Pericardium fibroblast (primary cell): ENCODE results near the gene FAM228B. TPM values are rescaled to one million over a fixed set of nuclear protein-coding genes. Genes with fewer than 3 reads are reported as not detected.

Experiments used
- total RNA-seq: library from RNA; depleted of rRNA; stranded (reverse); fragments of >200 nt; gene quantifications from 2 replicates; pipeline ENCODE4 v1.2.3, GENCODE V29; 2015

The FAM228B gene
- total RNA-seq: 2.8 and 12.3 TPM in 2 replicates

GRCh38 chr2:24123195-24123921, at the start of gene FAM228B, which contains the start of gene PFN4:
Gene FAM228B, plus strand, starts transcription at chr2:24123469. Its CDS starts 893 bp downstream, at chr2:24124362.
Gene PFN4, minus strand, starts transcription at chr2:24123334. Its CDS starts 799 bp downstream, at chr2:24122535.

GRCh38 chr2:24075915-24076848, 47.1 kb upstream of the FAM228B start, which contains the start of gene SF3B6:
Gene SF3B6, minus strand, starts transcription at chr2:24076326. Its CDS starts 97 bp downstream, at chr2:24076229.

GRCh38 chr2:24084386-24085199, 38.7 kb upstream of the FAM228B start, which contains the start of gene TP53I3:
Gene TP53I3, minus strand, starts transcription at chr2:24084834. Its CDS starts 508 bp downstream, at chr2:24084326.

GRCh38 chr2:24174851-24175277, 51.6 kb downstream of the FAM228B start, which contains the start of gene FAM228A:
Gene FAM228A, plus strand, starts transcription at chr2:24175053. Its CDS starts 428 bp downstream, at chr2:24175481.

Other genes starting within 250 kb of the FAM228B start
- 3.4 and 4.3 TPM in 2 replicates for gene ATAD2B, start 196.3 kb upstream of the FAM228B start, total RNA-seq
- gene UBXN2A, start 183.0 kb upstream of the FAM228B start, total RNA-seq: 9.6 and 13.5 TPM in 2 replicates
- 0.60 TPM in 1 of 2 replicates, not detected in the other for gene MFSD2B, start 113.4 kb upstream of the FAM228B start, total RNA-seq
- gene WDCP, start 76.1 kb upstream of the FAM228B start, total RNA-seq: 3.9 and 4.6 TPM in 2 replicates
- 4.8 and 9.5 TPM in 2 replicates for gene FKBP1B, start 73.7 kb upstream of the FAM228B start, total RNA-seq
- 126 and 127 TPM in 2 replicates for gene SF3B6, start 47.1 kb upstream of the FAM228B start, total RNA-seq
- 51.0 and 52.5 TPM in 2 replicates for gene TP53I3, start 38.6 kb upstream of the FAM228B start, total RNA-seq
- gene PFN4, start 135 bp upstream of the FAM228B start, total RNA-seq: 0.68 TPM in 1 of 2 replicates, not detected in the other
- gene FAM228A, start 51.6 kb downstream of the FAM228B start, total RNA-seq: 0.58 and 0.77 TPM in 2 replicates
- gene ITSN2, start 237.1 kb downstream of the FAM228B start, total RNA-seq: 9.4 and 12.4 TPM in 2 replicates